GM12878 (cell line): ENCODE measurements around the gene NEK1. TPM values are rescaled to one million over a fixed set of nuclear protein-coding genes. Genes with fewer than 3 reads are reported as not detected.
A peak's percentile ranks its signal among the peaks of the same experiment; 100 is the strongest.

Experiments used
- ATAC-seq: fragments of 200-7000 bp; cut with Tn5 transposase; 3 replicates; pipeline ENCODE4 v1.9.1; 2020; ENCODE audit warnings: mild to moderate bottlenecking, moderate library complexity
- BruUV-seq: library from RNA; stranded (reverse); fragments of 400-500 nt; replicated peaks from 2 replicates; lab custom pipeline; 2021; lab: Mats Ljungman, UMichigan
- CTCF ChIA-PET: fragments of 300-600 bp; sonication (Branson Sonifier 250); formaldehyde crosslinking; extraction: SDS; loops from one replicate; lab custom pipeline; 2021; ENCODE audit warnings: inconsistent platforms; lab: Yijun Ruan, JAX
- POLR2A ChIA-PET: fragments of 350-600 bp; formaldehyde crosslinking; extraction: SDS; loops from one replicate; lab custom pipeline; 2021; ENCODE audit warnings: inconsistent platforms; lab: Charles Lee
- RAD21 ChIA-PET: fragments of 300-600 bp; sonication (Branson Sonifier 250); formaldehyde crosslinking; loops from one replicate; lab custom pipeline; 2023; ENCODE audit warnings: antibody characterized with exemption; ENCODE audit not compliant: unreplicated experiment; lab: Charles Lee
- SMC1A ChIA-PET: fragments of 300-600 bp; sonication (Branson Sonifier 250); formaldehyde crosslinking; loops from one replicate; lab custom pipeline; 2023; ENCODE audit not compliant: unreplicated experiment, uncharacterized antibody; lab: Charles Lee
- DNase-seq: peaks from one replicate; pipeline ENCODE4 v3.0.0-alpha.2; 2011; ENCODE audit warnings: low read depth, low spot score
- FAIRE-seq: peaks from 3 replicates; lab custom pipeline; 2011; peaks lifted over from hg19 to GRCh38; lab: Jason Lieb, UNC
- H2AFZ ChIP-seq: 2 replicates; pipeline ENCODE4 v1.6.0; 2011; ENCODE audit warnings: low read depth, low read length, control low read depth; ENCODE audit not compliant: control insufficient read depth
- H3K27ac ChIP-seq: 2 replicates; pipeline ENCODE4 v1.5.1; 2011; ENCODE audit warnings: control low read depth; ENCODE audit not compliant: control insufficient read depth, insufficient read depth
- H3K27me3 ChIP-seq, 2 experiments: replicated peaks in 1 of 2; 2 replicates each; pipeline versions ENCODE4 v1.6.0 to v1.6.1; 2011; ENCODE audit warnings: low read length in 1 of 2; ENCODE audit not compliant: control insufficient read depth in 2 of 2, insufficient read depth in 2 of 2
- H3K36me3 ChIP-seq, 2 experiments: 2 replicates each; pipeline ENCODE4 v1.5.1; 2011; ENCODE audit warnings: low read length in 1 of 2; ENCODE audit not compliant: control insufficient read depth in 2 of 2, insufficient read depth in 2 of 2
- H3K4me1 ChIP-seq: 2 replicates; pipeline ENCODE4 v1.6.1; 2011; ENCODE audit warnings: mild to moderate bottlenecking, low read length, moderate library complexity, mixed read lengths; ENCODE audit not compliant: control insufficient read depth, insufficient read depth
- H3K4me2 ChIP-seq: 2 replicates; pipeline ENCODE4 v1.6.0; 2011; ENCODE audit warnings: control low read depth; ENCODE audit not compliant: control insufficient read depth, insufficient read depth
- H3K4me3 ChIP-seq: fragments of 200-600 bp; sonication (generic); 2 replicates; pipeline ENCODE4 v1.5.1; 2016
- H3K79me2 ChIP-seq: 2 replicates; pipeline ENCODE4 v1.6.0; 2011; ENCODE audit warnings: low read length; ENCODE audit not compliant: control insufficient read depth, insufficient read depth
- H3K9ac ChIP-seq: 2 replicates; pipeline ENCODE4 v1.8.0; 2011; ENCODE audit warnings: low read length, control low read depth, mixed read lengths; ENCODE audit not compliant: control insufficient read depth, insufficient read depth
- H3K9me3 ChIP-seq: replicated peaks from 3 replicates; pipeline ENCODE4 v1.5.1; 2011; ENCODE audit warnings: mild to moderate bottlenecking, low read length; ENCODE audit not compliant: control insufficient read depth, insufficient read depth
- H4K20me1 ChIP-seq: 2 replicates; pipeline ENCODE4 v1.6.0; 2011; ENCODE audit not compliant: control insufficient read depth, insufficient read depth
- BCL11A ChIP-seq: IDR thresholded peaks from 2 replicates; pipeline ENCODE4 v1.6.1; 2011; ENCODE audit warnings: low read depth, low read length
- CHD1 ChIP-seq: IDR thresholded peaks from 2 replicates; pipeline ENCODE4 v1.6.1; 2012; ENCODE audit warnings: low read depth, low read length, improper control_type of control experiment
- HDAC2 ChIP-seq: fragments of 200-600 bp; sonication (generic); IDR thresholded peaks from 2 replicates; pipeline ENCODE4 v1.6.1; 2017
- KAT2A ChIP-seq: conservative IDR thresholded peaks from 2 replicates; pipeline ENCODE4 v1.6.1; 2011; ENCODE audit warnings: low read depth, low read length; ENCODE audit not compliant: control insufficient read depth
- NFIC ChIP-seq: IDR thresholded peaks from 2 replicates; pipeline ENCODE4 v1.6.1; 2012; ENCODE audit warnings: low read depth, mild to moderate bottlenecking, inconsistent platforms, low read length, moderate library complexity
- NFXL1 ChIP-seq: fragments of 450-650 bp; IDR thresholded peaks from 2 replicates; pipeline ENCODE4 v1.6.1; 2017; ENCODE audit warnings: antibody characterized with exemption, mild to moderate bottlenecking, borderline replicate concordance
- NR2F1 ChIP-seq: fragments of 450-650 bp; conservative IDR thresholded peaks from 2 replicates; pipeline ENCODE4 v1.6.1; 2017; ENCODE audit warnings: mild to moderate bottlenecking
- RAD21 ChIP-seq: IDR thresholded peaks from 2 replicates; pipeline ENCODE4 v1.6.1; 2011; ENCODE audit warnings: mild to moderate bottlenecking, low read depth, low read length, moderate library complexity; ENCODE audit not compliant: insufficient read depth
- RAD51 ChIP-seq: fragments of 450-650 bp; IDR thresholded peaks from 2 replicates; pipeline ENCODE4 v1.6.1; 2016; ENCODE audit warnings: moderate library complexity, mild to moderate bottlenecking, inconsistent platforms
- STAT1 ChIP-seq: fragments of 450-650 bp; conservative IDR thresholded peaks from 2 replicates; pipeline ENCODE4 v1.6.1; 2014; ENCODE audit warnings: antibody characterized with exemption, mild to moderate bottlenecking
- TCF3 ChIP-seq: IDR thresholded peaks from 2 replicates; pipeline ENCODE4 v1.6.1; 2012; ENCODE audit warnings: low read depth, mild to moderate bottlenecking, low read length, borderline replicate concordance; ENCODE audit not compliant: insufficient read depth
- YY1 ChIP-seq: IDR thresholded peaks from 2 replicates; pipeline ENCODE4 v1.6.1; 2011; ENCODE audit warnings: low read depth, mild to moderate bottlenecking, low read length
- ZNF207 ChIP-seq: fragments of 450-650 bp; IDR thresholded peaks from 2 replicates; pipeline ENCODE4 v1.6.1; 2014; ENCODE audit warnings: antibody characterized with exemption, mild to moderate bottlenecking, borderline replicate concordance
- WGBS: methylation state at CpG from one replicate; pipeline ENCODE4 v1.1.6; 2016; ENCODE audit warnings: low lambda C conversion rate; ENCODE audit not compliant: insufficient replicate concordance, insufficient coverage; ENCODE audit errors: missing lambda C conversion rate; 5-methylcytosine and 5-hydroxymethylcytosine counted together
- in situ Hi-C: fragments of 300-500 bp; cut with MboI; formaldehyde crosslinking; loops from 9 replicates; pipeline ENCODE4 v1.14.3; 2018; ENCODE audit warnings: mixed read lengths
- intact Hi-C: fragments of 100-400 bp; cut with micrococcal nuclease; formaldehyde crosslinking; loops from one replicate; pipeline ENCODE4 v1.14.2; 2022; ENCODE audit not compliant: unreplicated experiment
- polyA plus RNA-seq, 11 experiments: library from polyadenylated mRNA; depleted of rRNA in 4 of 11; unstranded in 6 of 11; stranded (reverse) in 5 of 11; fragments of >200 nt; fragmentation: Nextera tagmentation in 4 of 11; fragmentation: Illumina TruSeq in 1 of 11; extraction: Ambion mirVana in 4 of 11; extraction: Trizol in 1 of 11; gene quantifications; 1 replicate in 1 of 11; 2 replicates in 10 of 11; pipeline versions ENCODE4 v1.2.1 to v1.2.3, GENCODE V29; 2011 to 2016; ENCODE audit warnings: inconsistent platforms in 2 of 11, missing spikeins in 2 of 11, low read depth in 1 of 11
- total RNA-seq, 4 experiments: library from RNA; depleted of rRNA in 3 of 4; stranded (reverse); fragments of >200 nt in 3 of 4; fragmentation: Illumina TruSeq in 1 of 4; extraction: Trizol in 1 of 4; gene quantifications; 2 replicates each; pipeline versions ENCODE4 v1.2.1 to v1.2.3, GENCODE V29; 2013 to 2021
- TF ChIP-seq, protein P1 (sequence below): IDR thresholded peaks from 2 replicates; pipeline ENCODE4 v1.6.1; 2012; ENCODE audit warnings: low read length, inconsistent platforms

The NEK1 gene
- total and polyA plus RNA-seq, 10 of the 15 experiments (the other 5 are each of a cell fraction or from before 2014, with no cell fraction given), result 4.9 to 16.1 (median 7.5) TPM

DNA sequence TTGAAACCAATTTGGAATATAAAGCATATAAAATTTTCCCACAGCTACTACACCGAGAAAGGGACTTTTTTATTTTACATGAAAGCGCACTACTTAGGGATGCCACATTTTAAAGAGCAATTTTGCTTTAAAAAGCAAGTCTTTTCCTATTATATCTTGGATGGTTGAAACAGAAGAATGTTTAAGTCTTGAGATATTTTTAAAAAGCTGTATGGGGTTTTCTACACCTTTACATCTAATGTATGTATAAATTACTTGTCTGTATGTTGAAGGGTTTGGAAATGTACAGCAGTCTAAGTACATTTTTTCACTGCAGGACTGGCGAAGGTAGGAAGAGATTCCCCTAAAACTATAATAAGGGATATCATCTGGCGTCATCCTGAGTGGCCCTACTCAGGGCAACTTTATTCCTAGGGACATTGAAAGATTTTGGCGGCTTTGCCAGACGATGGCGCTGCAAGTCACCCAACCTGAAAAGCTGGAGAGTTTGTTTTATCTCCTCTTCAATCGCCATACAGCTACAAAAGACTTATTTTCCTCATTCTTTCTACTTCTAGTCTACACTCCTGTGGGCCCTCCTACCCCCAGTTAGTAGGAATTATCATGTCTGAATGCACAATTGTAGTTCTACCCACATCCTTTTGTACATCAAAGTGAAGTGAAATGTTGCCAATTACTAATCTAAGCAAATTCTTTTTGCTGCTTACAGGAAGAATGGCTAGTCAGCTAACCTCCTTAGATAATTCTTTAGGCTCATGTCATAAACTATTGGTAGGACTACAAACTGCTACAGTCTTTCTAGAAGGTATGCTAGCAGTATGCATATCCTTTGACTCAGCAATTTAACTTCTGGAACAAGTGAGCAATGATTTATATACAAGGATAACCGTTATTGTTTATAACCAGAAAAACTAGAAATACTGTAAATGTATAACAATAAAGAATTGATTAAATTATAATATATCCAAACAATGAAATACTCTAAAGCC lies 782 bp upstream of the NEK1 start (continued):
- TF ChIP-seq RAD21, result peak; percentile 72
- peak; percentile 51; the same call in 1 of the 2 replicates for TF ChIP-seq YY1
- no peak for TF ChIP-seq CHD1
- TF ChIP-seq NFXL1, result no peak
- TF ChIP-seq, protein P1, sequence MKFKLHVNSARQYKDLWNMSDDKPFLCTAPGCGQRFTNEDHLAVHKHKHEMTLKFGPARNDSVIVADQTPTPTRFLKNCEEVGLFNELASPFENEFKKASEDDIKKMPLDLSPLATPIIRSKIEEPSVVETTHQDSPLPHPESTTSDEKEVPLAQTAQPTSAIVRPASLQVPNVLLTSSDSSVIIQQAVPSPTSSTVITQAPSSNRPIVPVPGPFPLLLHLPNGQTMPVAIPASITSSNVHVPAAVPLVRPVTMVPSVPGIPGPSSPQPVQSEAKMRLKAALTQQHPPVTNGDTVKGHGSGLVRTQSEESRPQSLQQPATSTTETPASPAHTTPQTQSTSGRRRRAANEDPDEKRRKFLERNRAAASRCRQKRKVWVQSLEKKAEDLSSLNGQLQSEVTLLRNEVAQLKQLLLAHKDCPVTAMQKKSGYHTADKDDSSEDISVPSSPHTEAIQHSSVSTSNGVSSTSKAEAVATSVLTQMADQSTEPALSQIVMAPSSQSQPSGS, result peak; percentile 36; the same call in 1 of the 2 replicates

DNA sequence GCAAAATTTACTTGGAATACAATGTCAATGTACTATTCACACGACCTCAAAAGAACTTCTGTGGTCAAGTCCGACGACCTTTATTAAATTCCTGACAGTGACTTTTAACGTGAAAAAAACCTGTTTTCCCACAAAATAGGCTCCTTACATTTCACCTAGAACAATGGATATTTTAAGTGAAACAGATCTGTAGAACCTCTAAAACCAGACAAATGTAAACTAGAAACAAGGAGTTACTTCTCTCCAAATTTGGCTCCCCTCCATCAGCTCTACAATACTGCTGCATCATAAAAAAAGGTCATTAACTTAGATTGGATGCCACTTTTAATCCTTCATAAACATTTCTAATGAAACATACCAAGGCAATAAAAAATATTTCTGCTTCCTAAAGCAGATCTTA lies 1.2 kb downstream of the NEK1 start:
- POLR2A ChIA-PET, result interaction anchor here (1.8 kb wide), 1 partner anchor 10 kb away, joined by 12 read pairs; the partner anchor contains the start of gene CLCN3

More for the DNA sequence above, 1.2 kb downstream of the NEK1 start:
- no peak overlapping the region; the same call in 1 of the 2 replicates for H3K9ac ChIP-seq
- H3K27ac ChIP-seq, result no peak overlapping the region; the same call in 1 of the 2 replicates
- H3K4me1 ChIP-seq, result peaks cover 3% of the 10 kb centered on the region
- WGBS, result 66% methylated on average over 4 of the region's 4 CpGs
- FAIRE-seq, result no peak
- no peaks in the 10 kb centered on the region for H3K9me3 ChIP-seq
- TF ChIP-seq RAD51 (no peak), KAT2A (no peak), TCF3 (no peak), BCL11A (no peak), ZNF207 (no peak), NFIC (no peak), STAT1 (no peak), NR2F1 (no peak), HDAC2 (no peak)
- DNase-seq, result no peak
- no peak for ATAC-seq
- peak overlapping the region; percentile 84 for H3K4me2 ChIP-seq
- ChIA-PET SMC1A (interaction anchor here (1.7 to 4.5 kb wide), 3 partner anchors 10 to 48 kb away, joined by 5 to 24 read pairs (median 17); partner anchors contain the start of gene CLCN3), RAD21 (interaction anchor here (2.6 kb wide), 1 partner anchor 49 kb away, joined by 32 read pairs; no protein-coding TSS in a partner anchor), CTCF (interaction anchor here (0.6 to 4.4 kb wide), 6 partner anchors 10 to 286 kb away, joined by 3 to 27 read pairs (median 7); partner anchors contain the start of gene CLCN3)
- BruUV-seq, result no TSS peak
- H3K79me2 ChIP-seq, result peaks cover 20% of the 10 kb centered on the region
- intact Hi-C loops, result loop anchor here (5.0 kb wide), 3 partner anchors 146 to 416 kb away; partner anchors contain the start of genes HPF1 and MFAP3L
- H2AFZ ChIP-seq, result no peak overlapping the region
- peaks cover 0 to 3% of the 10 kb centered on the region in 2 experiments; a peak in 1 of 4 replicates for H3K36me3 ChIP-seq
- H3K4me3 ChIP-seq, result peak overlapping the region; percentile 67
- H3K27me3 ChIP-seq, result no peaks in the 10 kb centered on the region
- in situ Hi-C loops, result no loop called here
- H4K20me1 ChIP-seq, result no peaks in the 10 kb centered on the region
